Neural crest cell (in vitro differentiated cells): Measurements from ENCODE around the gene PLCH1. TPM values are rescaled to one million over a fixed set of nuclear protein-coding genes. Genes with fewer than 3 reads are reported as not detected.

Experiments
- DNase-seq: peaks from one replicate; pipeline ENCODE4 v3.0.0; 2021; ENCODE audit warnings: low read depth, mixed read lengths, low spot score
- H3K27ac Mint-ChIP-seq: one replicate; pipeline ENCODE4 v1.8.0; 2021; ENCODE audit warnings: mild to moderate bottlenecking, mixed read lengths; ENCODE audit not compliant: unreplicated experiment
- H3K27me3 Mint-ChIP-seq: 2 replicates; pipeline ENCODE4 v1.8.0; 2021; ENCODE audit warnings: low read depth, mild to moderate bottlenecking, mixed read lengths
- H3K36me3 Mint-ChIP-seq: 2 replicates; pipeline ENCODE4 v1.8.0; 2021; ENCODE audit warnings: low read depth, mild to moderate bottlenecking, mixed read lengths
- H3K4me1 Mint-ChIP-seq: 2 replicates; pipeline ENCODE4 v1.8.0; 2021; ENCODE audit warnings: mixed read lengths
- H3K4me3 Mint-ChIP-seq: one replicate; pipeline ENCODE4 v1.8.0; 2021; ENCODE audit warnings: mild to moderate bottlenecking, mixed read lengths
- H3K9me3 Mint-ChIP-seq: 2 replicates; pipeline ENCODE4 v1.8.0; 2021; ENCODE audit warnings: mixed read lengths
- total RNA-seq: library from RNA; stranded (reverse); gene quantifications from 2 replicates; pipeline ENCODE4 v1.2.1, GENCODE V29; 2021
- TF ChIP-seq, protein P1 (sequence below): fragments of 200-600 bp; sonication (generic); conservative IDR thresholded peaks from 2 replicates; pipeline ENCODE4 v1.5.0; 2021; ENCODE audit warnings: antibody characterized with exemption, mild to moderate bottlenecking

Gene PLCH1
- total RNA-seq, 1 donor from 2014 or later, result 22.4 TPM

- no peaks in the 10 kb centered on the region for H3K27me3 Mint-ChIP-seq
- TF ChIP-seq, protein P1, sequence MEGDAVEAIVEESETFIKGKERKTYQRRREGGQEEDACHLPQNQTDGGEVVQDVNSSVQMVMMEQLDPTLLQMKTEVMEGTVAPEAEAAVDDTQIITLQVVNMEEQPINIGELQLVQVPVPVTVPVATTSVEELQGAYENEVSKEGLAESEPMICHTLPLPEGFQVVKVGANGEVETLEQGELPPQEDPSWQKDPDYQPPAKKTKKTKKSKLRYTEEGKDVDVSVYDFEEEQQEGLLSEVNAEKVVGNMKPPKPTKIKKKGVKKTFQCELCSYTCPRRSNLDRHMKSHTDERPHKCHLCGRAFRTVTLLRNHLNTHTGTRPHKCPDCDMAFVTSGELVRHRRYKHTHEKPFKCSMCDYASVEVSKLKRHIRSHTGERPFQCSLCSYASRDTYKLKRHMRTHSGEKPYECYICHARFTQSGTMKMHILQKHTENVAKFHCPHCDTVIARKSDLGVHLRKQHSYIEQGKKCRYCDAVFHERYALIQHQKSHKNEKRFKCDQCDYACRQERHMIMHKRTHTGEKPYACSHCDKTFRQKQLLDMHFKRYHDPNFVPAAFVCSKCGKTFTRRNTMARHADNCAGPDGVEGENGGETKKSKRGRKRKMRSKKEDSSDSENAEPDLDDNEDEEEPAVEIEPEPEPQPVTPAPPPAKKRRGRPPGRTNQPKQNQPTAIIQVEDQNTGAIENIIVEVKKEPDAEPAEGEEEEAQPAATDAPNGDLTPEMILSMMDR, result no peak
Measured at GRCh38 chr3:155782390-155782953, 37.6 kb upstream of the PLCH1 start.

GRCh38 chr3:155780291-155780690, 35.4 kb upstream of the PLCH1 start:
- H3K4me3 Mint-ChIP-seq, result no peak overlapping the region
- H3K4me1 Mint-ChIP-seq, result no peaks in the 10 kb centered on the region
- H3K27ac Mint-ChIP-seq, result no peak overlapping the region

More at GRCh38 chr3:155782390-155782953, 37.6 kb upstream of the PLCH1 start:
- no peaks in the 10 kb centered on the region for H3K4me1 Mint-ChIP-seq
- H3K4me3 Mint-ChIP-seq, result no peak overlapping the region
- peak overlapping the region; percentile 43 for H3K27ac Mint-ChIP-seq
- peaks cover 19% of the 10 kb centered on the region for H3K36me3 Mint-ChIP-seq
- peaks cover 7% of the 10 kb centered on the region for H3K9me3 Mint-ChIP-seq
- DNase-seq, result no peak

DNA sequence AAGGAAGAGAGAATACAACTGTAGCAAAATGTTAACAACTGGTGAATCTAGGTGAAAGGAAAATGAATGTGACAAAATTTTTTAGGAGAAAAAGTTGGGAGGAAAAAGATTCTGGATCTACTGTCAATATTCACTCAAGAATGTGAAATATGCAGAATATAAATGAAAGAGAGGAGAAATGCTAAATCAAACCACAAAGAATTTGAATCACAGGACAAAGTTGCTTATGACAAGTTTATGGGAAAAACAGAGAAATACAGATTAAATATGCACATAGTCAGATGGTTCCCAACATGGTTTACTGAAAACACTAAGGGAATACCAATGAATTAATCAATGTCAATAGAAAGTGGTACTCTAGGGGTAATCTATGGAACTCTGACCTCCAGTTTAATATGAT, 33.6 kb upstream of the PLCH1 start:
- no peak overlapping the region for H3K27ac Mint-ChIP-seq
- TF ChIP-seq, protein P1, result no peak
- no peak for DNase-seq
- no peaks in the 10 kb centered on the region for H3K4me1 Mint-ChIP-seq
- peaks cover 22% of the 10 kb centered on the region for H3K36me3 Mint-ChIP-seq
- no peak overlapping the region for H3K4me3 Mint-ChIP-seq
- H3K9me3 Mint-ChIP-seq, result peaks cover 7% of the 10 kb centered on the region
- H3K27me3 Mint-ChIP-seq, result no peaks in the 10 kb centered on the region

More at GRCh38 chr3:155780291-155780690, 35.4 kb upstream of the PLCH1 start:
- peaks cover 19% of the 10 kb centered on the region for H3K36me3 Mint-ChIP-seq
- no peak for DNase-seq
- no peaks in the 10 kb centered on the region for H3K27me3 Mint-ChIP-seq
- peaks cover 7% of the 10 kb centered on the region for H3K9me3 Mint-ChIP-seq
- TF ChIP-seq, protein P1, result no peak

GRCh38 chr3:155772801-155773200, 27.9 kb upstream of the PLCH1 start:
- Mint-ChIP-seq H3K27me3 (no peaks in the 10 kb centered on the region), H3K9me3 (no peaks in the 10 kb centered on the region), H3K4me3 (no peak overlapping the region), H3K27ac (no peak overlapping the region), H3K36me3 (peaks cover 24% of the 10 kb centered on the region), H3K4me1 (no peaks in the 10 kb centered on the region)
- TF ChIP-seq, protein P1, result no peak
- no peak for DNase-seq

- Mint-ChIP-seq H3K4me3 (no peak overlapping the region), H3K27ac (no peak overlapping the region), H3K9me3 (no peaks in the 10 kb centered on the region), H3K27me3 (no peaks in the 10 kb centered on the region), H3K4me1 (no peaks in the 10 kb centered on the region), H3K36me3 (peaks cover 24% of the 10 kb centered on the region)
- TF ChIP-seq, protein P1, result no peak
- no peak for DNase-seq
Measured at GRCh38 chr3:155771126-155771525, 26.3 kb upstream of the PLCH1 start.
